Loucy (cell line): ENCODE data around the gene FLT3LG.

Experiments used
- H2AFZ ChIP-seq: fragments of 200-600 bp; sonication (generic); 2 replicates; pipeline ENCODE4 v1.6.0; 2016; ENCODE audit warnings: antibody characterized with exemption, mild to moderate bottlenecking, low read length, moderate library complexity
- H3F3A ChIP-seq: fragments of 200-600 bp; 2 replicates; pipeline ENCODE4 v1.6.0; 2016; ENCODE audit warnings: antibody characterized with exemption, low read depth, mild to moderate bottlenecking
- H3K27me3 ChIP-seq: fragments of 200-600 bp; sonication (generic); 2 replicates; pipeline ENCODE4 v1.6.1; 2014; ENCODE audit warnings: low read length, mild to moderate bottlenecking; ENCODE audit not compliant: insufficient read depth, poor library complexity, severe bottlenecking
- H3K36me3 ChIP-seq: fragments of 200-600 bp; sonication (generic); 2 replicates; pipeline ENCODE4 v1.6.1; 2016; ENCODE audit warnings: low read length; ENCODE audit not compliant: insufficient read depth
- H3K4me1 ChIP-seq: fragments of 200-600 bp; sonication (generic); 2 replicates; pipeline ENCODE4 v1.5.1; 2014; ENCODE audit warnings: low read length, mild to moderate bottlenecking; ENCODE audit not compliant: insufficient read depth, poor library complexity, severe bottlenecking
- H3K4me2 ChIP-seq: fragments of 200-600 bp; sonication (generic); 2 replicates; pipeline ENCODE4 v1.6.0; 2014; ENCODE audit warnings: antibody characterized with exemption, low read length, low read depth, mild to moderate bottlenecking; ENCODE audit not compliant: poor library complexity, severe bottlenecking
- H3K4me3 ChIP-seq: fragments of 200-600 bp; sonication (generic); 2 replicates; pipeline ENCODE4 v1.5.1; 2014; ENCODE audit warnings: low read length, mild to moderate bottlenecking, mixed read lengths; ENCODE audit not compliant: poor library complexity, severe bottlenecking
- H3K79me2 ChIP-seq: fragments of 200-600 bp; sonication (generic); 2 replicates; pipeline ENCODE4 v1.6.1; 2014; ENCODE audit warnings: low read length; ENCODE audit not compliant: insufficient read depth
- H3K9ac ChIP-seq: fragments of 200-600 bp; sonication (generic); 2 replicates; pipeline ENCODE4 v1.6.0; 2014; ENCODE audit warnings: mild to moderate bottlenecking, low read depth, low read length, moderate library complexity; ENCODE audit not compliant: poor library complexity, severe bottlenecking
- H3K9me2 ChIP-seq: fragments of 200-600 bp; sonication (generic); replicated peaks from 2 replicates; pipeline ENCODE4 v1.6.1; 2016; ENCODE audit warnings: low read depth, low read length, mixed read lengths
- H3K9me3 ChIP-seq: fragments of 200-600 bp; sonication (generic); 2 replicates; pipeline ENCODE4 v1.6.1; 2014; ENCODE audit warnings: mild to moderate bottlenecking, antibody characterized with exemption, low read length, low read depth; ENCODE audit not compliant: insufficient read depth
- H4K20me1 ChIP-seq: fragments of 200-600 bp; sonication (generic); 2 replicates; pipeline ENCODE4 v1.6.0; 2014; ENCODE audit warnings: antibody characterized with exemption, low read length, mild to moderate bottlenecking; ENCODE audit not compliant: insufficient read depth, poor library complexity, severe bottlenecking
- CTCF ChIP-seq: fragments of 200-600 bp; sonication (generic); conservative IDR thresholded peaks from 2 replicates; pipeline ENCODE4 v1.5.1; 2014; ENCODE audit warnings: mild to moderate bottlenecking, antibody characterized with exemption, low read length
- EZH2phosphoT487 ChIP-seq: fragments of 200-600 bp; IDR thresholded peaks from 2 replicates; pipeline ENCODE4 v1.6.1; 2018; ENCODE audit warnings: antibody characterized with exemption, mild to moderate bottlenecking, moderate library complexity, borderline replicate concordance

The FLT3LG gene

GRCh38 chr19:49487277-49488045 lies 13.4 kb downstream of the FLT3LG start, which contains the start of gene RPL13A:
RPL13A (plus strand) TSS chr19:49487608; CDS start chr19:49487630, 22 bp downstream.
- peak within 1 kb of the TSS; percentile 83 for H3K4me3 ChIP-seq
- H4K20me1 ChIP-seq = peaks cover 49% of the 10 kb centered on the region
- peak within 1 kb of the TSS; percentile 98 for H3K9ac ChIP-seq
- TF ChIP-seq CTCF (no peak), EZH2phosphoT487 (no peak)
- H3K9me2 ChIP-seq = no peaks in the 10 kb centered on the region
- peaks cover 35% of the 10 kb centered on the region for H3K36me3 ChIP-seq
- H2AFZ ChIP-seq = peak within 1 kb of the TSS; percentile 66; the same call in 1 of the 2 replicates
- peaks cover 50% of the 10 kb centered on the region for H3K79me2 ChIP-seq
- peaks cover 9% of the 10 kb centered on the region for H3K27me3 ChIP-seq
- peaks cover 8% of the 10 kb centered on the region for H3F3A ChIP-seq
- peaks cover 18% of the 10 kb centered on the region for H3K4me1 ChIP-seq
- H3K9me3 ChIP-seq = no peaks in the 10 kb centered on the region
- H3K4me2 ChIP-seq = peak within 1 kb of the TSS; percentile 95

DNA sequence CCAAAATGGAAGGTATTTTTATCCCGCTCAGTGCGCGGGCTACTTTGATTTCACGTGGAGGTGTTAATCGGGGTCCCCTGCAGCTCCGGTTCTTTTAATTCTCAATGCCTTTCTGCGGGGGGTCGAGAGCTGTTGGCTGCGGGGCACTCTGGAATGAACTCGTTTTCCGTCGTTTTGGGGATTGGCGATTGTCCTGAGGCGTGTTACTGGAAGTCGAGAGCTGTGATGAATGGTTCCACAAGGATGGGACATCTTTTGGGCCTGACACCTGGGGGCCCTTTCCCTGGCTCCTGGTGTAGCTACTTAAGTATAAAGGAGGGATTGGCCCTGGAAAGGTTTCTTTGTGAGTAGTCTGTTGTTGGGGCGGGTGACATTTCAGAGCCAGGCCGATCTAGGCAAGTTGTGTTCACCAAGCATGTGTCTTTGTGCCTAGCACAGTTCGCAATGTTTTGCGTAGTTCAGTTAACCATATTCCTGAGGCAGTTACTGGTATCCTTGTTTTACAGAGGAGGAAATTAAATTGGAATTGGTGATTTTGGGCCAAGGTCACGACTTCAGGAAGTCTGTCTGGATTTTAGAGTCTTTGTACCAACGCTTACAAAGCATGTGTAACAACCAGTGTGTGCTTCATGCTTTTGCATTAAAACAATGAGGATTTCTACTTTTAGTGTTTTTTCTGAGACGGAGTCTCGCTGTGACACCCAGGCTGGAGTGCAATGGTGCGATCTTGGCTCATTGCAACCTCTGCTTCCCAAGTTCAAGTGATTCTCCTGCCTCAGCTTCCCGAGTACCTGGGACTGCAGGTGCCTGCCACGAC lies 14.2 kb downstream of the FLT3LG start:
- H4K20me1 ChIP-seq = peaks cover 55% of the 10 kb centered on the region
- H3F3A ChIP-seq = peaks cover 16% of the 10 kb centered on the region
- H3K9me3 ChIP-seq = no peaks in the 10 kb centered on the region
- no peak overlapping the region for H2AFZ ChIP-seq
- peaks cover 18% of the 10 kb centered on the region for H3K4me1 ChIP-seq
- TF ChIP-seq EZH2phosphoT487 (no peak), CTCF (no peak)
- peaks cover 43% of the 10 kb centered on the region for H3K36me3 ChIP-seq
- H3K4me2 ChIP-seq = peak overlapping the region; percentile 95
- peak overlapping the region; percentile 83 for H3K4me3 ChIP-seq
- no peaks in the 10 kb centered on the region for H3K9me2 ChIP-seq
- H3K9ac ChIP-seq = peak overlapping the region; percentile 98
- peaks cover 9% of the 10 kb centered on the region for H3K27me3 ChIP-seq
- H3K79me2 ChIP-seq = peaks cover 53% of the 10 kb centered on the region

GRCh38 chr19:49488863-49489537 lies 15.0 kb downstream of the FLT3LG start:
- Histone ChIP-seq H3K79me2 (peaks cover 53% of the 10 kb centered on the region), H3K4me2 (peak overlapping the region; percentile 95), H3K9ac (peak overlapping the region; percentile 98), H4K20me1 (peaks cover 55% of the 10 kb centered on the region), H3K4me3 (peak overlapping the region; percentile 83), H3K27me3 (peaks cover 9% of the 10 kb centered on the region), H3K9me2 (no peaks in the 10 kb centered on the region), H3K9me3 (no peaks in the 10 kb centered on the region), H3K4me1 (peaks cover 18% of the 10 kb centered on the region), H3F3A (peaks cover 16% of the 10 kb centered on the region), H3K36me3 (peaks cover 43% of the 10 kb centered on the region), H2AFZ (no peak overlapping the region)
- no peak for TF ChIP-seq EZH2phosphoT487
- TF ChIP-seq CTCF = no peak
